ENCODE data around the gene SH3BGRL3. TPM values are rescaled to one million over a fixed set of nuclear protein-coding genes. Genes with fewer than 3 reads are reported as not detected.
A peak's percentile ranks its signal among the peaks of the same experiment; 100 is the strongest.
"Not testable (repeated sequence)": the region's sequence is repeated elsewhere in the genome, so short reads cannot be mapped to it uniquely, and the experiment has no call there.

SH3BGRL3 gene
- total RNA-seq, 1 donor from 2014 or later = 4.2 TPM

GRCh38 chr1:26297791-26298124 is 17.9 kb downstream of the SH3BGRL3 start:
- no peaks in the 10 kb centered on the region for H3K9me3 ChIP-seq (ENCODE audit: control insufficient read depth in 3 of 3, low read length in 3 of 3)
- H3K27me3 ChIP-seq (ENCODE audit: control insufficient read depth in 3 of 3, insufficient read depth in 3 of 3, low read length in 3 of 3) = no peaks in the 10 kb centered on the region
- H3K36me3 ChIP-seq (ENCODE audit: control insufficient read depth in 3 of 3, insufficient read depth in 3 of 3, low read length in 3 of 3) = peaks cover 0 to 2% (median 0%) of the 10 kb centered on the region in 3 donors
- H3K9ac ChIP-seq (ENCODE audit: low read depth in 1 of 3, low read length in 3 of 3) = no peak overlapping the region
- no peak overlapping the region for H3K27ac ChIP-seq (ENCODE audit: low read depth, low read length)
- no peak overlapping the region for H3K4me3 ChIP-seq (ENCODE audit: low read length in 3 of 3)
- H3K4me1 ChIP-seq (ENCODE audit: control insufficient read depth in 3 of 3, insufficient read depth in 3 of 3, low read length in 3 of 3) = peaks cover 0 to 4% (median 3%) of the 10 kb centered on the region in 3 donors

DNA sequence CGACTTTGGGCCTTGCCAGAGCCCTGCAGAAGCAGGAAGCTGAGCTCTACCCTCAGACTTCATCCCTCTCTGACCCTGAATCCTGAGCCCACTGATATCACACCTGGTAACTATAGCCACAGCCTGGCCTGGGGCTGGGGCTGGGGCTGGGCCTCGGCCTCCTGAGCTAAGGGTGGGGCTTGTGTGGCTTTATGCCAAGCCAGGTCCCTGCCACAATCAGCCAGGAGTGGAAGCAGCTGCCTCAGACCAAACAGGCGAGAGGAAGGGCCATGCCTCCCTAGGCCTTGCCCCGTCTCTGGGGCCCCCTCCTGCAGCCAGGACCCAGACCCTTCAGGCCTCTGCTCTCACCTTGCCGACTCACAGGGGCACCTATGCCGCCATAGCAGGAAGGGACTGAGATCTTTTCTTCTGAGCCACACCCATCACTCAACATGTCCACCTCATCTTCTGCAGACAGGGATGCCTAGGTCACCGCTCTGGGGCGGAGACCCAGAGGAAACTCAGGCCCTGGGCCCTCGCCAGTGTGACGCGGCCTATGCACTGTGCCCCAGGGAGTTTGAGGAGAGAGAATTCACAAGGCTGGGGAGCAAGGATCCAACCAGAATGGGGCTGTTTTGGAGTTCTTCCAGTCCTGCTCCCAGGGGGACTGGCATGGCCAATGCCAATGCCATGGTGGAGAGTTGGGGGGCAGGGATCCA is 20.8 kb downstream of the SH3BGRL3 start:
- no peaks in the 10 kb centered on the region for H3K9me3 ChIP-seq (ENCODE audit: control insufficient read depth in 3 of 3, low read length in 3 of 3)
- no peaks in the 10 kb centered on the region for H3K27me3 ChIP-seq (ENCODE audit: control insufficient read depth in 3 of 3, insufficient read depth in 3 of 3, low read length in 3 of 3)
- H3K4me1 ChIP-seq (ENCODE audit: control insufficient read depth in 3 of 3, insufficient read depth in 3 of 3, low read length in 3 of 3) = peaks cover 3 to 11% (median 11%) of the 10 kb centered on the region in 3 donors
- no peak overlapping the region for H3K9ac ChIP-seq (ENCODE audit: low read depth in 1 of 3, low read length in 3 of 3)
- peaks cover 0 to 2% (median 0%) of the 10 kb centered on the region in 3 donors for H3K36me3 ChIP-seq (ENCODE audit: control insufficient read depth in 3 of 3, insufficient read depth in 3 of 3, low read length in 3 of 3)
- no peak overlapping the region for H3K27ac ChIP-seq (ENCODE audit: low read depth, low read length)
- no peak overlapping the region for H3K4me3 ChIP-seq (ENCODE audit: low read length in 3 of 3)

- Histone ChIP-seq H3K27ac (ENCODE audit: low read depth, low read length) (peak overlapping the region; percentile 19), H3K27me3 (ENCODE audit: control insufficient read depth in 3 of 3, insufficient read depth in 3 of 3, low read length in 3 of 3) (no peaks in the 10 kb centered on the region), H3K9me3 (ENCODE audit: control insufficient read depth in 3 of 3, low read length in 3 of 3) (no peaks in the 10 kb centered on the region), H3K4me3 (ENCODE audit: low read length in 3 of 3) (no peak overlapping the region), H3K4me1 (ENCODE audit: control insufficient read depth in 3 of 3, insufficient read depth in 3 of 3, low read length in 3 of 3) (peaks cover 12 to 19% (median 17%) of the 10 kb centered on the region in 3 donors), H3K9ac (ENCODE audit: low read depth in 1 of 3, low read length in 3 of 3) (peak overlapping the region in 2 of 3 donors; percentile 10 to 25), H3K36me3 (ENCODE audit: control insufficient read depth in 3 of 3, insufficient read depth in 3 of 3, low read length in 3 of 3) (peaks cover 0 to 2% (median 0%) of the 10 kb centered on the region in 3 donors)
Measured at GRCh38 chr1:26302733-26303405, 23.0 kb downstream of the SH3BGRL3 start.

DNA sequence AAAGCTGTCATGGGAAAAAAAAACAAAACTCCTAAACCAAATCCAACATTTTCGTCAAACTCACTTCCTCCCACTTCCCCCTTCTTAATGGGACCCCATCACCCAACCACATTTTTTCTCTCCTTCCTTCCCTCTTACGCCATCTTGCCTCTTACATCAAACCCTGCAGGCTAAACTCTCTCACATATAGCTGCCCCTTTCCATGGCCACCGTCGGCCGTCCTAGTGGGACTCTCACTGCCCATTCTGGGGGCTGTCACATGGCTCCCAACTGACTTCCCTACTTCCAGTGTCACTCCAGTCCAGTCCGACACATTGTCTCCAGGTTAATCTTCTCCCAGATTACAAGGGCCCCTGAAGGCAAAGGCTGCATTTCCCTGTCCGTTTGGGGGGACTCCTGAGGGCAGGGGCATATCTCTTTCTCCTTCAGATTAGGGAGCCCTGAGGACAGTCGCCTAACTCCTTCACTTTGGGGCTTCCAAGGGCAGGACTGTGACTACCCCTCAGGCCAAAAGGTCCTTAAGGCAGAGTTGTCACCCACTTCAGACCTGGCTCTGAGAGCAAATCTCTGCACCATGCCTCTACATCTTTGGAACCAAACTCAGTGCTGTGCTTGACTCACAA is 25.9 kb downstream of the SH3BGRL3 start:
- H3K4me3 ChIP-seq (ENCODE audit: low read length in 3 of 3) = peak overlapping the region; percentile 88 to 96 (median 89)
- H3K9ac ChIP-seq (ENCODE audit: low read depth in 1 of 3, low read length in 3 of 3) = peak overlapping the region; percentile 79 to 84 (median 83)
- peak overlapping the region; percentile 44 for H3K27ac ChIP-seq (ENCODE audit: low read depth, low read length)
- H3K36me3 ChIP-seq (ENCODE audit: control insufficient read depth in 3 of 3, insufficient read depth in 3 of 3, low read length in 3 of 3) = peaks cover 0 to 2% (median 0%) of the 10 kb centered on the region in 3 donors
- no peaks in the 10 kb centered on the region for H3K27me3 ChIP-seq (ENCODE audit: control insufficient read depth in 3 of 3, insufficient read depth in 3 of 3, low read length in 3 of 3)
- H3K4me1 ChIP-seq (ENCODE audit: control insufficient read depth in 3 of 3, insufficient read depth in 3 of 3, low read length in 3 of 3) = peaks cover 12 to 19% (median 14%) of the 10 kb centered on the region in 3 donors
- H3K9me3 ChIP-seq (ENCODE audit: control insufficient read depth in 3 of 3, low read length in 3 of 3) = no peaks in the 10 kb centered on the region

DNA sequence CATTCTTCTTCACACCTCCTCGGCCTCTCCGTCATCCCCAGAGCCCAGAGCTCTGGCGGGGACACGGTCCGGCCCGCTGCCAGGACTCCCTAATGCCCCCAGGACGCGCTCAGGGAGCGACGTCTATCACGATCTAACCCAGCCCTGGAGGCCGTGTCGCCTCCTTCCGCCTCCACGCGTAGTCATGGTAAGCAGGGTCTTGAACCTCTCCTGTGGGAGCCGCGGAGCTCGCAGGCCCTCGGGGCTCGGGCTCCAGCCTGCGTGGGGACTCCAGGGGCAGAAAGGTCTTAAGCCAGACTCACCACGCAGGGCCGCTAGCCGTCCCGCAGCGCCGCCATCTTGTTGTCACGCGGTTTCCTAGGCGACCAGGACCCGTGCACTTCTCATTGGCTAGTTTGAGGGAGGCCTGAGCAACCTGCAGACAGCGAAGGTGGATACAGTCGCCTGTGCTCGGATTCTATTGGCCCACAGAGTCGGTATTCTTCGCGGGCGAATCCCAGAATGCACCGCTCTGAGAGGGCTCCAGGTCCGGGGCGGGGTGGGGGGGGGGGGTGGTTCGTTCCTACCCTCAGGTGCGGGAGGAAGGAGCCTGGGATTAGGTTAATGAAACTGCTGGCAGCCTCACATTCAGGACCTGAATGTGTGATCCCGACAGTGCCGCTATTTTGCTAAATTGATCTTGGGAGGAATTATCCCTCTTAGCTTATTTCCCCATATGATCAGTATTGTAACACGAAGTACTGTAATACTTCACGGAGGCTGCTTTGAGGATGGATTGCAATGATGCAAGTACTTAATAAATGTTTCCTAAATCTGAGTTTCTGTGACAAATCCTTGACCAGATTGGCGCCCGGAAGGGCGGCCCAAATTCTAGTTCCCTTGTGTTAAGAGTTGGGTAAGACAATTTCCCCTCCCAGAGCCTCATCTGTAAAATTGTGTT is 26.7 kb downstream of the SH3BGRL3 start, which contains the start of gene UBXN11:
Gene UBXN11, minus strand, starts transcription at position 347 of the 940 bp plus-strand sequence. CDS start 3,753 bp downstream, outside the sequence.
- H3K27ac ChIP-seq (ENCODE audit: low read depth, low read length) = peak within 1 kb of the TSS; percentile 44
- H3K9me3 ChIP-seq (ENCODE audit: control insufficient read depth in 3 of 3, low read length in 3 of 3) = no peaks in the 10 kb centered on the region
- peak within 1 kb of the TSS; percentile 88 to 96 (median 89) for H3K4me3 ChIP-seq (ENCODE audit: low read length in 3 of 3)
- peak within 1 kb of the TSS; percentile 79 to 84 (median 83) for H3K9ac ChIP-seq (ENCODE audit: low read depth in 1 of 3, low read length in 3 of 3)
- no peaks in the 10 kb centered on the region for H3K27me3 ChIP-seq (ENCODE audit: control insufficient read depth in 3 of 3, insufficient read depth in 3 of 3, low read length in 3 of 3)
- peaks cover 12 to 19% (median 13%) of the 10 kb centered on the region in 3 donors for H3K4me1 ChIP-seq (ENCODE audit: control insufficient read depth in 3 of 3, insufficient read depth in 3 of 3, low read length in 3 of 3)
- no peaks in the 10 kb centered on the region for H3K36me3 ChIP-seq (ENCODE audit: control insufficient read depth in 3 of 3, insufficient read depth in 3 of 3, low read length in 3 of 3)

DNA sequence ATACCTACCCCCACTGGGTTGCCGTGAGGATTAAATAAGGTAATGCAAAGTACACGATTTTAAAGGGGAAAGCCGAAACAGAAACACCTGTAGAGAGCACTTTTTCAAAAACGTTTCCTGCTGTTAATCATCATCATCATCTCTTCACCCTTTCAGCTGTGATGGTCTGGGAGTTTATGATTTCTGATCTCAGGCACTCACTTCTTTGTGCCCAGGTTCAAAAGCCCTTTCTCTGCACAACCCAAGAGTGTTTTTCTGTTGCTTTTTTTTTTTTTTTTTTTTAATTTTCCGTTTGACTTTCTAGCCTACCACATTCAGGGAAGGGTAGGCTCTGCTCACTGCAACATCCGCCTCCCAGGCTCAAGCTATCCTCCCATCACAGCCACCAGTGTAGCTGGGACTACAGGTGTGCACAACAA is 27.5 kb downstream of the SH3BGRL3 start:
- Histone ChIP-seq H3K4me3 (ENCODE audit: low read length in 3 of 3) (no peak overlapping the region), H3K9me3 (ENCODE audit: control insufficient read depth in 3 of 3, low read length in 3 of 3) (no peaks in the 10 kb centered on the region), H3K4me1 (ENCODE audit: control insufficient read depth in 3 of 3, insufficient read depth in 3 of 3, low read length in 3 of 3) (peaks cover 12 to 19% (median 13%) of the 10 kb centered on the region in 3 donors), H3K27me3 (ENCODE audit: control insufficient read depth in 3 of 3, insufficient read depth in 3 of 3, low read length in 3 of 3) (no peaks in the 10 kb centered on the region), H3K36me3 (ENCODE audit: control insufficient read depth in 3 of 3, insufficient read depth in 3 of 3, low read length in 3 of 3) (no peaks in the 10 kb centered on the region), H3K27ac (ENCODE audit: low read depth, low read length) (no peak overlapping the region), H3K9ac (ENCODE audit: low read depth in 1 of 3, low read length in 3 of 3) (no peak overlapping the region)

GRCh38 chr1:26307966-26308899 is 28.3 kb downstream of the SH3BGRL3 start:
- not testable (repeated sequence) for H3K9ac ChIP-seq (ENCODE audit: low read depth in 1 of 3, low read length in 3 of 3); H3K4me3 ChIP-seq (ENCODE audit: low read length in 3 of 3)
- H3K4me1 ChIP-seq (ENCODE audit: control insufficient read depth in 3 of 3, insufficient read depth in 3 of 3, low read length in 3 of 3) = peaks cover 9 to 12% (median 11%) of the 10 kb centered on the region in 3 donors

GRCh38 chr1:26314501-26314900 is 34.6 kb downstream of the SH3BGRL3 start:
- Histone ChIP-seq H3K9me3 (ENCODE audit: control insufficient read depth in 3 of 3, low read length in 3 of 3) (no peaks in the 10 kb centered on the region), H3K9ac (ENCODE audit: low read depth in 1 of 3, low read length in 3 of 3) (no peak overlapping the region), H3K27me3 (ENCODE audit: control insufficient read depth in 3 of 3, insufficient read depth in 3 of 3, low read length in 3 of 3) (no peaks in the 10 kb centered on the region), H3K36me3 (ENCODE audit: control insufficient read depth in 3 of 3, insufficient read depth in 3 of 3, low read length in 3 of 3) (no peaks in the 10 kb centered on the region), H3K27ac (ENCODE audit: low read depth, low read length) (no peak overlapping the region), H3K4me3 (ENCODE audit: low read length in 3 of 3) (no peak overlapping the region), H3K4me1 (ENCODE audit: control insufficient read depth in 3 of 3, insufficient read depth in 3 of 3, low read length in 3 of 3) (peaks cover 0 to 4% (median 3%) of the 10 kb centered on the region in 3 donors)

More at GRCh38 chr1:26307966-26308899, 28.3 kb downstream of the SH3BGRL3 start:
- H3K9me3 ChIP-seq (ENCODE audit: control insufficient read depth in 3 of 3, low read length in 3 of 3); H3K27ac ChIP-seq (ENCODE audit: low read depth, low read length); H3K27me3 ChIP-seq (ENCODE audit: control insufficient read depth in 3 of 3, insufficient read depth in 3 of 3, low read length in 3 of 3); H3K36me3 ChIP-seq (ENCODE audit: control insufficient read depth in 3 of 3, insufficient read depth in 3 of 3, low read length in 3 of 3): not testable (repeated sequence)

Measured in skeletal muscle tissue (tissue), 4 donors.